H9 (cell line): ENCODE data around the gene FAM210A. TPM values are rescaled to one million over a fixed set of nuclear protein-coding genes. Genes with fewer than 3 reads are reported as not detected.

Source experiments
- DNase-seq: peaks from one replicate; pipeline ENCODE4 v3.0.0-alpha.2; 2017
- H2AFZ ChIP-seq: one replicate; pipeline ENCODE4 v1.6.1; 2013; ENCODE audit warnings: mild to moderate bottlenecking, low read length, control low read depth, moderate library complexity
- H2AK5ac ChIP-seq: 2 replicates; pipeline ENCODE4 v1.6.1; 2013; ENCODE audit warnings: low read length, control low read depth, mixed read lengths; ENCODE audit not compliant: insufficient read length
- H2BK120ac ChIP-seq: one replicate; pipeline ENCODE4 v1.6.1; 2013; ENCODE audit warnings: low read depth, mild to moderate bottlenecking, low read length, control low read depth, inconsistent platforms; ENCODE audit not compliant: poor library complexity, severe bottlenecking
- H2BK12ac ChIP-seq: 2 replicates; pipeline ENCODE4 v1.6.1; 2013; ENCODE audit warnings: low read length, control low read depth, mixed read lengths, low read depth; ENCODE audit not compliant: insufficient read length
- H2BK15ac ChIP-seq: 2 replicates; pipeline ENCODE4 v1.6.1; 2013; ENCODE audit warnings: low read depth, low read length, control low read depth
- H2BK20ac ChIP-seq: one replicate; pipeline ENCODE4 v1.6.1; 2013; ENCODE audit warnings: low read depth, mild to moderate bottlenecking, low read length, control low read depth, inconsistent platforms; ENCODE audit not compliant: poor library complexity, severe bottlenecking
- H2BK5ac ChIP-seq: 2 replicates; pipeline ENCODE4 v1.6.1; 2013; ENCODE audit warnings: low read length, control low read depth, mixed read lengths; ENCODE audit not compliant: insufficient read length
- H3K14ac ChIP-seq: 2 replicates; pipeline ENCODE4 v1.6.1; 2013; ENCODE audit warnings: low read length, control low read depth; ENCODE audit not compliant: insufficient read depth
- H3K18ac ChIP-seq: 2 replicates; pipeline ENCODE4 v1.6.1; 2013; ENCODE audit warnings: low read depth, mild to moderate bottlenecking, mixed read lengths, low read length, control low read depth; ENCODE audit not compliant: insufficient read length
- H3K23ac ChIP-seq: 2 replicates; pipeline ENCODE4 v1.6.1; 2013; ENCODE audit warnings: low read length, control low read depth, mixed read lengths, low read depth; ENCODE audit not compliant: insufficient read length
- H3K23me2 ChIP-seq: 2 replicates; pipeline ENCODE4 v1.6.1; 2013; ENCODE audit warnings: low read depth, mild to moderate bottlenecking, mixed read lengths, low read length, control low read depth; ENCODE audit not compliant: insufficient read length, poor library complexity, severe bottlenecking
- H3K27ac ChIP-seq: 2 replicates; pipeline ENCODE4 v1.5.1; 2013; ENCODE audit warnings: low read length, control low read depth, mixed read lengths, low read depth; ENCODE audit not compliant: insufficient read length
- H3K27me3 ChIP-seq: 2 replicates; pipeline ENCODE4 v1.6.1; 2013; ENCODE audit warnings: low read length, control low read depth, inconsistent platforms; ENCODE audit not compliant: insufficient read depth
- H3K4ac ChIP-seq: 2 replicates; pipeline ENCODE4 v1.6.1; 2013; ENCODE audit warnings: low read depth, mild to moderate bottlenecking, control low read depth, inconsistent platforms, low read length, moderate library complexity
- H3K4me1 ChIP-seq: 2 replicates; pipeline ENCODE4 v1.6.1; 2013; ENCODE audit warnings: low read length, control low read depth, inconsistent platforms; ENCODE audit not compliant: insufficient read depth
- H3K4me2 ChIP-seq: 2 replicates; pipeline ENCODE4 v1.6.1; 2013; ENCODE audit warnings: low read length, control low read depth, mixed read lengths; ENCODE audit not compliant: insufficient read length, insufficient read depth
- H3K56ac ChIP-seq: 2 replicates; pipeline ENCODE4 v1.6.1; 2013; ENCODE audit warnings: low read depth, mild to moderate bottlenecking, mixed read lengths, low read length, control low read depth; ENCODE audit not compliant: insufficient read length
- H3K79me1 ChIP-seq: 2 replicates; pipeline ENCODE4 v1.6.1; 2013; ENCODE audit warnings: low read depth, mild to moderate bottlenecking, moderate library complexity, low read length, control low read depth, inconsistent platforms; ENCODE audit not compliant: insufficient read depth, poor library complexity, severe bottlenecking
- H3K79me2 ChIP-seq: 2 replicates; pipeline ENCODE4 v1.6.1; 2013; ENCODE audit warnings: low read length, control low read depth, inconsistent platforms; ENCODE audit not compliant: insufficient read depth
- H3K9ac ChIP-seq: 2 replicates; pipeline ENCODE4 v1.6.1; 2013; ENCODE audit warnings: low read length, control low read depth, mixed read lengths; ENCODE audit not compliant: insufficient read length; ENCODE audit errors: extremely low read depth
- H3K9me3 ChIP-seq: one replicate; pipeline ENCODE4 v1.6.1; 2013; ENCODE audit warnings: low read depth, low read length, inconsistent platforms; ENCODE audit not compliant: control insufficient read depth
- H3T11ph ChIP-seq: one replicate; pipeline ENCODE4 v1.6.1; 2013; ENCODE audit warnings: mild to moderate bottlenecking, low read length, control low read depth, inconsistent platforms
- H4K20me1 ChIP-seq: one replicate; pipeline ENCODE4 v1.6.1; 2013; ENCODE audit not compliant: control insufficient read depth, insufficient read length, insufficient read depth
- H4K5ac ChIP-seq: 2 replicates; pipeline ENCODE4 v1.6.1; 2013; ENCODE audit warnings: low read depth, mild to moderate bottlenecking, mixed read lengths, low read length, control low read depth; ENCODE audit not compliant: insufficient read length
- H4K8ac ChIP-seq: replicated peaks from 2 replicates; pipeline ENCODE4 v1.6.1; 2013; ENCODE audit warnings: low read length, control low read depth, mixed read lengths, low read depth; ENCODE audit not compliant: insufficient read length
- H4K91ac ChIP-seq: 2 replicates; pipeline ENCODE4 v1.6.1; 2013; ENCODE audit warnings: low read depth, mild to moderate bottlenecking, moderate library complexity, mixed read lengths, low read length, control low read depth; ENCODE audit not compliant: insufficient read length
- H3K27ac Mint-ChIP-seq, 3 experiments: 2 replicates in 2 of 3; 3 replicates in 1 of 3; pipeline ENCODE4 v1.8.0; 2020 to 2021; ENCODE audit warnings: mixed read lengths in 3 of 3, mild to moderate bottlenecking in 1 of 3, moderate library complexity in 1 of 3
- H3K27me3 Mint-ChIP-seq: 2 replicates; pipeline ENCODE4 v1.8.0; 2021; ENCODE audit warnings: low read depth, mild to moderate bottlenecking, moderate library complexity, mixed read lengths
- H3K36me3 Mint-ChIP-seq, 3 experiments: 2 replicates in 2 of 3; 3 replicates in 1 of 3; pipeline ENCODE4 v1.8.0; 2020 to 2021; ENCODE audit warnings: low read depth in 3 of 3, mixed read lengths in 3 of 3; ENCODE audit not compliant: insufficient read depth in 1 of 3
- H3K4me1 Mint-ChIP-seq, 2 experiments: 2 replicates each; pipeline ENCODE4 v1.8.0; 2020; ENCODE audit warnings: mixed read lengths in 2 of 2
- H3K4me3 Mint-ChIP-seq, 2 experiments: 2 replicates in 1 of 2; 3 replicates in 1 of 2; pipeline ENCODE4 v1.8.0; 2020 to 2021; ENCODE audit warnings: mild to moderate bottlenecking in 2 of 2, mixed read lengths in 2 of 2, moderate library complexity in 1 of 2
- H3K9me3 Mint-ChIP-seq, 2 experiments: 2 replicates in 1 of 2; 3 replicates in 1 of 2; pipeline ENCODE4 v1.8.0; 2020; ENCODE audit warnings: mild to moderate bottlenecking in 2 of 2, mixed read lengths in 2 of 2, moderate library complexity in 1 of 2
- WGBS: extraction: QIAGEN DNeasy Blood & Tissue Kit; methylation state at CpG from one replicate; pipeline ENCODE4 v1.1.7; 2013; ENCODE audit warnings: missing lambda C conversion rate, low lambda C conversion rate, mixed read lengths; ENCODE audit not compliant: insufficient read length; ENCODE audit errors: extremely low coverage; 5-methylcytosine and 5-hydroxymethylcytosine counted together
- total RNA-seq: library from RNA; stranded (reverse); gene quantifications from 2 replicates; pipeline ENCODE4 v1.2.1, GENCODE V29; 2021
- TF ChIP-seq, protein P1 (sequence below): fragments of 200-600 bp; sonication (generic); conservative IDR thresholded peaks from 3 replicates; pipeline ENCODE4 v1.8.0; 2021; ENCODE audit warnings: antibody characterized with exemption, mild to moderate bottlenecking

FAM210A gene
- total RNA-seq, 1 experiment from 2014 or later = 22.5 TPM

DNA sequence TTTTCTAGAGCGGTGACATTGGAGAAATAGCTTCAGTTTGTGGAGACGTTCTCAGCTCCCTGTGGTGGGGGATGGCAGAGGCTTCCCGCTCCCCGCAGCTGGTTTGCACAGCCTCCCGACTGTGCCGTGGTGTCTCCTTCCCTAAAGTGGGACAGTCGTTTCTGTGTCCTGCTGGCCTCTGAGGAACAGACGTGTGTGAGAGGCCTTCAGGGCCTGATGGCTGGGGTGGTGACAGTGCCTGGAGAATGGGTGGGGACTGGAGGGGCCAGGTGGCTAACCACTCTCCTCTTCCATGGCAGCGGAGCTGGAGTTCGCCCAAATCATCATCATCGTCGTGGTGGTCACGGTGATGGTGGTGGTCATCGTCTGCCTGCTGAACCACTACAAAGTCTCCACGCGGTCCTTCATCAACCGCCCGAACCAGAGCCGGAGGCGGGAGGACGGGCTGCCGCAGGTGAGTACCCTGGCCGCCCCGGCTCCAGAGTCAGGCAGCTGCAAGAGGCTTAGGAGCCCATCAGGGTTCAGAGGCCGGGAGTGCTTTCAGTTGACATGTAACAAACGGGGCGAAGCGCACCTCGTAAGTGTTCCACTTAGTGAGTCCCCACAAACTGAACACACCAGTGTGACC lies 105.4 kb downstream of the FAM210A start:
- no peaks in the 10 kb centered on the region for H3K79me1 ChIP-seq
- H4K8ac ChIP-seq = no peak overlapping the region
- no peak overlapping the region for H2AFZ ChIP-seq
- no peak overlapping the region for H2BK120ac ChIP-seq
- H3K18ac ChIP-seq = no peak overlapping the region
- no peak overlapping the region for H3T11ph ChIP-seq
- no peak for DNase-seq
- no CpG with 5 or more reads among the region's 29 CpGs for WGBS
- no peak overlapping the region for H2BK15ac ChIP-seq
- no peak overlapping the region; the same call in 1 of the 2 replicates for H3K14ac ChIP-seq
- Mint-ChIP-seq H3K27ac (no peak overlapping the region), H3K4me1 (no peaks in the 10 kb centered on the region), H3K9me3 (no peaks in the 10 kb centered on the region), H3K27me3 (no peaks in the 10 kb centered on the region; the same call in 1 of the 2 replicates), H3K36me3 (peaks cover 0 to 2% (median 0%) of the 10 kb centered on the region in 3 experiments; a peak in 2 of 7 replicates), H3K4me3 (no peak overlapping the region)
- no peak overlapping the region for H3K4ac ChIP-seq
- no peaks in the 10 kb centered on the region for H3K9me3 ChIP-seq
- no peak overlapping the region for H2BK20ac ChIP-seq
- TF ChIP-seq, protein P1, sequence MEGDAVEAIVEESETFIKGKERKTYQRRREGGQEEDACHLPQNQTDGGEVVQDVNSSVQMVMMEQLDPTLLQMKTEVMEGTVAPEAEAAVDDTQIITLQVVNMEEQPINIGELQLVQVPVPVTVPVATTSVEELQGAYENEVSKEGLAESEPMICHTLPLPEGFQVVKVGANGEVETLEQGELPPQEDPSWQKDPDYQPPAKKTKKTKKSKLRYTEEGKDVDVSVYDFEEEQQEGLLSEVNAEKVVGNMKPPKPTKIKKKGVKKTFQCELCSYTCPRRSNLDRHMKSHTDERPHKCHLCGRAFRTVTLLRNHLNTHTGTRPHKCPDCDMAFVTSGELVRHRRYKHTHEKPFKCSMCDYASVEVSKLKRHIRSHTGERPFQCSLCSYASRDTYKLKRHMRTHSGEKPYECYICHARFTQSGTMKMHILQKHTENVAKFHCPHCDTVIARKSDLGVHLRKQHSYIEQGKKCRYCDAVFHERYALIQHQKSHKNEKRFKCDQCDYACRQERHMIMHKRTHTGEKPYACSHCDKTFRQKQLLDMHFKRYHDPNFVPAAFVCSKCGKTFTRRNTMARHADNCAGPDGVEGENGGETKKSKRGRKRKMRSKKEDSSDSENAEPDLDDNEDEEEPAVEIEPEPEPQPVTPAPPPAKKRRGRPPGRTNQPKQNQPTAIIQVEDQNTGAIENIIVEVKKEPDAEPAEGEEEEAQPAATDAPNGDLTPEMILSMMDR = no peak
- H3K9ac ChIP-seq = no peak overlapping the region
- H3K4me2 ChIP-seq = no peak overlapping the region
- H2BK12ac ChIP-seq = no peak overlapping the region
- no peaks in the 10 kb centered on the region for H4K20me1 ChIP-seq
- no peak overlapping the region for H4K5ac ChIP-seq
- H3K23me2 ChIP-seq = no peaks in the 10 kb centered on the region
- H4K91ac ChIP-seq = no peak overlapping the region
- no peak overlapping the region for H2BK5ac ChIP-seq
- no peaks in the 10 kb centered on the region for H3K4me1 ChIP-seq
- no peak overlapping the region for H3K56ac ChIP-seq
- H3K27ac ChIP-seq = no peak overlapping the region
- H3K23ac ChIP-seq = no peak overlapping the region
- no peaks in the 10 kb centered on the region for H3K79me2 ChIP-seq
- no peaks in the 10 kb centered on the region for H3K27me3 ChIP-seq
- H2AK5ac ChIP-seq = no peak overlapping the region
